Vagina (tissue), 2 donors: ENCODE measurements around the gene SLC8A1. TPM values are rescaled to one million over a fixed set of nuclear protein-coding genes. Genes with fewer than 3 reads are reported as not detected.
"Not testable (repeated sequence)": the region's sequence is repeated elsewhere in the genome, so short reads cannot be mapped to it uniquely, and the experiment has no call there.

ENCODE experiments used
- DNase-seq, 2 donors: peaks; one replicate each; pipeline ENCODE4 v3.0.0-alpha.2; 2017; ENCODE audit errors: extremely low spot score in 2 of 2
- H3K27ac ChIP-seq: fragments of 200-600 bp; sonication (generic); one replicate; pipeline ENCODE4 v1.5.1; 2019
- H3K27me3 ChIP-seq: fragments of 200-600 bp; sonication (generic); one replicate; pipeline ENCODE4 v1.5.1; 2019
- H3K36me3 ChIP-seq, 2 donors: fragments of 200-600 bp; sonication (generic); one replicate each; pipeline ENCODE4 v1.5.1; 2017 to 2019
- H3K4me1 ChIP-seq: fragments of 200-600 bp; sonication (generic); one replicate; pipeline ENCODE4 v1.5.1; 2019
- H3K4me3 ChIP-seq, 2 donors: fragments of 200-600 bp; sonication (generic); 1 replicate in 1 of 2; 2 replicates in 1 of 2; pipeline ENCODE4 v1.5.1; 2016 to 2019
- H3K9me3 ChIP-seq: fragments of 200-600 bp; sonication (generic); one replicate; pipeline ENCODE4 v1.5.1; 2019
- CTCF ChIP-seq, 3 experiments: fragments of 450-650 bp in 2 of 3; fragments of 200-600 bp in 1 of 3; sonication (generic) in 1 of 3; IDR thresholded peaks; one replicate each; pipeline ENCODE4 v1.5.1; 2017 to 2019; ENCODE audit warnings: antibody characterized with exemption in 3 of 3, mild to moderate bottlenecking in 2 of 3, moderate library complexity in 2 of 3
- POLR2A ChIP-seq, 2 donors: fragments of 450-650 bp; IDR thresholded peaks; one replicate each; pipeline ENCODE4 v1.6.1; 2017; ENCODE audit warnings: antibody characterized with exemption in 2 of 2, mild to moderate bottlenecking in 2 of 2, moderate library complexity in 2 of 2
- POLR2AphosphoS5 ChIP-seq, 2 donors: sonication (generic); formaldehyde crosslinking; IDR thresholded peaks; one replicate each; pipeline ENCODE4 v1.9.0; 2017; ENCODE audit warnings: antibody characterized with exemption in 2 of 2, mild to moderate bottlenecking in 2 of 2, low read depth in 1 of 2; ENCODE audit not compliant: insufficient read depth in 1 of 2
- intact Hi-C: fragments of 100-400 bp; cut with DNase I; formaldehyde crosslinking; loops from one replicate; pipeline ENCODE4 v1.15.1; 2023
- total RNA-seq: library from RNA; depleted of rRNA; stranded (reverse); fragments of >200 nt; gene quantifications from one replicate; pipeline ENCODE4 v1.2.3, GENCODE V29; 2016

SLC8A1 gene
- total RNA-seq, 1 donor from 2014 or later, result 40.8 TPM

GRCh38 chr2:40090044-40090443, 361.8 kb downstream of the SLC8A1 start:
- intact Hi-C loops, result no loop called here
- no peaks in the 10 kb centered on the region for H3K27me3 ChIP-seq
- no peak for TF ChIP-seq POLR2AphosphoS5 (IDR thresholded peaks at IDR 0.05; ENCODE audit: insufficient read depth in 1 of 2, low read depth in 1 of 2)
- TF ChIP-seq POLR2A (IDR thresholded peaks at IDR 0.05), result no peak
- no peak for TF ChIP-seq CTCF (IDR thresholded peaks at IDR 0.05)

GRCh38 chr2:40087927-40088326, 364.0 kb downstream of the SLC8A1 start:
- no peak for TF ChIP-seq POLR2AphosphoS5 (IDR thresholded peaks at IDR 0.05; ENCODE audit: insufficient read depth in 1 of 2, low read depth in 1 of 2)
- TF ChIP-seq POLR2A (IDR thresholded peaks at IDR 0.05), result no peak
- TF ChIP-seq CTCF (IDR thresholded peaks at IDR 0.05), result no peak
- H3K9me3 ChIP-seq, result no peaks in the 10 kb centered on the region
- no peaks in the 10 kb centered on the region for H3K4me1 ChIP-seq
- no peaks in the 10 kb centered on the region for H3K36me3 ChIP-seq
- no peaks in the 10 kb centered on the region for H3K27me3 ChIP-seq
- no peak for DNase-seq
- intact Hi-C loops, result no loop called here
- H3K4me3 ChIP-seq, result no peak overlapping the region
- no peak overlapping the region for H3K27ac ChIP-seq

More at GRCh38 chr2:40090044-40090443, 361.8 kb downstream of the SLC8A1 start:
- no peaks in the 10 kb centered on the region for H3K9me3 ChIP-seq
- no peaks in the 10 kb centered on the region for H3K36me3 ChIP-seq
- H3K27ac ChIP-seq, result no peak overlapping the region
- no peak for DNase-seq
- no peak overlapping the region for H3K4me3 ChIP-seq
- H3K4me1 ChIP-seq, result peaks cover 7% of the 10 kb centered on the region

GRCh38 chr2:40087434-40087833, 364.5 kb downstream of the SLC8A1 start:
- no peak overlapping the region for H3K27ac ChIP-seq
- intact Hi-C loops, result no loop called here
- H3K27me3 ChIP-seq, result no peaks in the 10 kb centered on the region
- no peak for DNase-seq
- no peaks in the 10 kb centered on the region for H3K9me3 ChIP-seq
- no peak for TF ChIP-seq POLR2AphosphoS5 (IDR thresholded peaks at IDR 0.05; ENCODE audit: insufficient read depth in 1 of 2, low read depth in 1 of 2)
- no peak for TF ChIP-seq POLR2A (IDR thresholded peaks at IDR 0.05)
- no peak for TF ChIP-seq CTCF (IDR thresholded peaks at IDR 0.05)
- no peaks in the 10 kb centered on the region for H3K36me3 ChIP-seq
- H3K4me3 ChIP-seq, result no peak overlapping the region
- H3K4me1 ChIP-seq, result no peaks in the 10 kb centered on the region

GRCh38 chr2:40085786-40086185, 366.1 kb downstream of the SLC8A1 start:
- intact Hi-C loops, result no loop called here
- Histone ChIP-seq H3K27me3 (no peaks in the 10 kb centered on the region), H3K4me3 (no peak overlapping the region), H3K9me3 (no peaks in the 10 kb centered on the region), H3K27ac (no peak overlapping the region), H3K4me1 (no peaks in the 10 kb centered on the region), H3K36me3 (no peaks in the 10 kb centered on the region)
- TF ChIP-seq POLR2AphosphoS5 (IDR thresholded peaks at IDR 0.05; ENCODE audit: insufficient read depth in 1 of 2, low read depth in 1 of 2) (no peak), CTCF (IDR thresholded peaks at IDR 0.05) (no peak), POLR2A (IDR thresholded peaks at IDR 0.05) (no peak)
- DNase-seq, result no peak

- H3K4me3 ChIP-seq, H3K27ac ChIP-seq, H3K9me3 ChIP-seq, H3K27me3 ChIP-seq, H3K36me3 ChIP-seq, H3K4me1 ChIP-seq, DNase-seq, intact Hi-C loops: not testable (repeated sequence)
Observed at GRCh38 chr2:40073336-40073735, 378.6 kb downstream of the SLC8A1 start.
